Right forelimb (tissue), 1 donor: ENCODE measurements around the gene LMCD1.

Source experiments
- DNase-seq: peaks from one replicate; pipeline ENCODE4 v3.0.0-alpha.2; 2018

The LMCD1 gene

GRCh38 chr3:8538223-8538622, 36.6 kb downstream of the LMCD1 start:
- DNase-seq = no peak

- no peak for DNase-seq
These were observed 37.3 kb downstream of the LMCD1 start for GRCh38 chr3:8538913-8539312.

- DNase-seq = no peak
These were observed 37.8 kb downstream of the LMCD1 start for GRCh38 chr3:8539419-8539818.

GRCh38 chr3:8540456-8540855, 38.8 kb downstream of the LMCD1 start:
- DNase-seq = no peak

GRCh38 chr3:8541486-8541885, 39.9 kb downstream of the LMCD1 start:
- DNase-seq = no peak

GRCh38 chr3:8542190-8543135, 40.8 kb downstream of the LMCD1 start:
- DNase-seq = no peak

- DNase-seq = no peak
These were observed 45.0 kb downstream of the LMCD1 start for GRCh38 chr3:8546609-8547008.

GRCh38 chr3:8548502-8549275, 47.1 kb downstream of the LMCD1 start:
- DNase-seq = no peak

- DNase-seq = no peak
These were observed 47.7 kb downstream of the LMCD1 start for GRCh38 chr3:8549354-8549753.

- no peak for DNase-seq
These were observed 49.0 kb downstream of the LMCD1 start for GRCh38 chr3:8550611-8551010.

- DNase-seq = no peak
These were observed 50.7 kb downstream of the LMCD1 start for GRCh38 chr3:8552223-8552762.

- no peak for DNase-seq
These were observed 51.8 kb downstream of the LMCD1 start for GRCh38 chr3:8553405-8553804.

GRCh38 chr3:8554696-8555095, 53.1 kb downstream of the LMCD1 start:
- no peak for DNase-seq

- peak; percentile 84 for DNase-seq
These were observed 53.6 kb downstream of the LMCD1 start for GRCh38 chr3:8555113-8555661.

- DNase-seq = no peak
These were observed 54.3 kb downstream of the LMCD1 start for GRCh38 chr3:8555725-8556472.

- DNase-seq = no peak
These were observed 54.8 kb downstream of the LMCD1 start for GRCh38 chr3:8556473-8556869.

GRCh38 chr3:8557298-8557697, 55.7 kb downstream of the LMCD1 start:
- DNase-seq = no peak

GRCh38 chr3:8558645-8559044, 57.0 kb downstream of the LMCD1 start:
- DNase-seq = no peak

GRCh38 chr3:8559351-8559750, 57.7 kb downstream of the LMCD1 start:
- no peak for DNase-seq

- DNase-seq = no peak
These were observed 58.9 kb downstream of the LMCD1 start for GRCh38 chr3:8560366-8561007.

GRCh38 chr3:8561370-8561769, 59.7 kb downstream of the LMCD1 start:
- no peak for DNase-seq

GRCh38 chr3:8562081-8562595, 60.5 kb downstream of the LMCD1 start:
- DNase-seq = no peak
